Dedifferentiated amniotic fluid mesenchymal stem cell (primary cell): ENCODE measurements around the gene PRRG1.
"Not testable (repeated sequence)": the region's sequence is repeated elsewhere in the genome, so short reads cannot be mapped to it uniquely, and the experiment has no call there.

Source experiments
- DNase-seq: peaks from one replicate; pipeline ENCODE4 v3.0.0-alpha.2; 2016; ENCODE audit errors: extremely low spot score

Gene PRRG1

GRCh38 chrX:37468124-37468739 lies 119.1 kb downstream of the PRRG1 start:
- DNase-seq: no peak

GRCh38 chrX:37470711-37471110 lies 121.5 kb downstream of the PRRG1 start:
- DNase-seq: no peak

GRCh38 chrX:37472836-37473235 lies 123.7 kb downstream of the PRRG1 start:
- DNase-seq: no peak

- DNase-seq: no peak
These were observed 125.3 kb downstream of the PRRG1 start for GRCh38 chrX:37474478-37474877.

GRCh38 chrX:37476571-37477170 lies 127.5 kb downstream of the PRRG1 start:
- no peak for DNase-seq

- not testable (repeated sequence) for DNase-seq
These were observed 135.2 kb downstream of the PRRG1 start for GRCh38 chrX:37484335-37484734.

- DNase-seq: no peak
These were observed 136.3 kb downstream of the PRRG1 start for GRCh38 chrX:37485429-37485828.

- DNase-seq: no peak
These were observed 138.1 kb downstream of the PRRG1 start for GRCh38 chrX:37487271-37487670.

GRCh38 chrX:37488323-37488722 lies 139.2 kb downstream of the PRRG1 start:
- DNase-seq: no peak

- no peak for DNase-seq
These were observed 142.5 kb downstream of the PRRG1 start for GRCh38 chrX:37491686-37492085.

- DNase-seq: not testable (repeated sequence)
These were observed 146.6 kb downstream of the PRRG1 start for GRCh38 chrX:37495760-37496159.

GRCh38 chrX:37497126-37497525 lies 148.0 kb downstream of the PRRG1 start:
- DNase-seq: not testable (repeated sequence)

GRCh38 chrX:37498323-37498722 lies 149.2 kb downstream of the PRRG1 start:
- DNase-seq: not testable (repeated sequence)

GRCh38 chrX:37499649-37500048 lies 150.5 kb downstream of the PRRG1 start:
- not testable (repeated sequence) for DNase-seq

- no peak for DNase-seq
These were observed 155.8 kb downstream of the PRRG1 start for GRCh38 chrX:37504991-37505390.
